GM12878 (cell line): ENCODE measurements around the gene GIMAP8. TPM values are rescaled to one million over a fixed set of nuclear protein-coding genes. Genes with fewer than 3 reads are reported as not detected.

Source experiments
- BACH1 ChIP-seq: fragments of 450-650 bp; IDR thresholded peaks from 2 replicates; pipeline ENCODE4 v1.6.1; 2017; ENCODE audit warnings: mild to moderate bottlenecking, borderline replicate concordance
- CBX5 ChIP-seq: sonication (generic); IDR thresholded peaks from 2 replicates; pipeline ENCODE4 v1.6.1; 2016; ENCODE audit warnings: low read depth, moderate library complexity, mild to moderate bottlenecking, inconsistent platforms
- CREB1 ChIP-seq: IDR thresholded peaks from 2 replicates; pipeline ENCODE4 v1.6.1; 2012; ENCODE audit warnings: low read depth, mild to moderate bottlenecking, inconsistent platforms
- CREM ChIP-seq: IDR thresholded peaks from 2 replicates; pipeline ENCODE4 v1.6.1; 2014; ENCODE audit warnings: antibody characterized with exemption, low read depth
- IKZF2 ChIP-seq, 2 experiments: fragments of 450-650 bp; IDR thresholded peaks; 2 replicates each; pipeline ENCODE4 v1.6.1; 2017; ENCODE audit warnings: mild to moderate bottlenecking in 2 of 2, moderate library complexity in 2 of 2
- NKRF ChIP-seq: fragments of 450-650 bp; conservative IDR thresholded peaks from 2 replicates; pipeline ENCODE4 v1.6.1; 2017; ENCODE audit warnings: mild to moderate bottlenecking, moderate library complexity
- NR2F1 ChIP-seq: fragments of 450-650 bp; conservative IDR thresholded peaks from 2 replicates; pipeline ENCODE4 v1.6.1; 2017; ENCODE audit warnings: mild to moderate bottlenecking
- PML ChIP-seq: IDR thresholded peaks from 2 replicates; pipeline ENCODE4 v1.6.1; 2012; ENCODE audit warnings: low read length, inconsistent platforms
- RB1 ChIP-seq: fragments of 450-650 bp; formaldehyde crosslinking; IDR thresholded peaks from 2 replicates; pipeline ENCODE4 v1.6.1; 2017; ENCODE audit warnings: mild to moderate bottlenecking, borderline replicate concordance
- RELA ChIP-seq: fragments of 450-650 bp; IDR thresholded peaks from 2 replicates; pipeline ENCODE4 v1.8.0; 2014; ENCODE audit warnings: borderline replicate concordance; ENCODE audit not compliant: partially characterized antibody
- RUNX3 ChIP-seq: IDR thresholded peaks from 2 replicates; pipeline ENCODE4 v1.6.1; 2012; ENCODE audit warnings: low read length, inconsistent platforms
- SP1 ChIP-seq: IDR thresholded peaks from one replicate; pipeline ENCODE4 v1.6.1; 2011; ENCODE audit warnings: low read depth, low read length
- TAF1 ChIP-seq: IDR thresholded peaks from 2 replicates; pipeline ENCODE4 v1.6.1; 2011; ENCODE audit warnings: mild to moderate bottlenecking, low read depth, low read length, borderline replicate concordance
- YY1 ChIP-seq: IDR thresholded peaks from 2 replicates; pipeline ENCODE4 v1.6.1; 2011; ENCODE audit warnings: low read depth, mild to moderate bottlenecking, low read length
- ZNF207 ChIP-seq: fragments of 450-650 bp; IDR thresholded peaks from 2 replicates; pipeline ENCODE4 v1.6.1; 2014; ENCODE audit warnings: antibody characterized with exemption, mild to moderate bottlenecking, borderline replicate concordance
- ZNF24 ChIP-seq: fragments of 450-650 bp; IDR thresholded peaks from 2 replicates; pipeline ENCODE4 v1.6.1; 2017; ENCODE audit warnings: antibody characterized with exemption, mild to moderate bottlenecking
- ZSCAN29 ChIP-seq: fragments of 450-650 bp; IDR thresholded peaks from 2 replicates; pipeline ENCODE4 v1.6.1; 2017; ENCODE audit warnings: mild to moderate bottlenecking, moderate library complexity
- polyA plus RNA-seq, 11 experiments: library from polyadenylated mRNA; depleted of rRNA in 4 of 11; unstranded in 6 of 11; stranded (reverse) in 5 of 11; fragments of >200 nt; fragmentation: Nextera tagmentation in 4 of 11; fragmentation: Illumina TruSeq in 1 of 11; extraction: Ambion mirVana in 4 of 11; extraction: Trizol in 1 of 11; gene quantifications; 1 replicate in 1 of 11; 2 replicates in 10 of 11; pipeline versions ENCODE4 v1.2.1 to v1.2.3, GENCODE V29; 2011 to 2016; ENCODE audit warnings: inconsistent platforms in 2 of 11, missing spikeins in 2 of 11, low read depth in 1 of 11
- total RNA-seq, 4 experiments: library from RNA; depleted of rRNA in 3 of 4; stranded (reverse); fragments of >200 nt in 3 of 4; fragmentation: Illumina TruSeq in 1 of 4; extraction: Trizol in 1 of 4; gene quantifications; 2 replicates each; pipeline versions ENCODE4 v1.2.1 to v1.2.3, GENCODE V29; 2013 to 2021
- TF ChIP-seq, protein P1 (sequence below): fragments of 150-350 bp; IDR thresholded peaks from 2 replicates; pipeline ENCODE4 v1.6.1; 2014; ENCODE audit warnings: mild to moderate bottlenecking, low read depth, low read length
- TF ChIP-seq, protein P2 (sequence below): IDR thresholded peaks from 2 replicates; pipeline ENCODE4 v1.6.1; 2012; ENCODE audit warnings: mild to moderate bottlenecking, low read depth, low read length
- TF ChIP-seq, protein P3 (sequence below): fragments of 150-350 bp; IDR thresholded peaks from 2 replicates; pipeline ENCODE4 v1.6.1; 2016; ENCODE audit warnings: low read depth, low read length

Gene GIMAP8
- total and polyA plus RNA-seq, 10 of the 15 experiments (the other 5 are each of a cell fraction or from before 2014, with no cell fraction given), result 0.66 to 9.7 (median 4.7) TPM

DNA sequence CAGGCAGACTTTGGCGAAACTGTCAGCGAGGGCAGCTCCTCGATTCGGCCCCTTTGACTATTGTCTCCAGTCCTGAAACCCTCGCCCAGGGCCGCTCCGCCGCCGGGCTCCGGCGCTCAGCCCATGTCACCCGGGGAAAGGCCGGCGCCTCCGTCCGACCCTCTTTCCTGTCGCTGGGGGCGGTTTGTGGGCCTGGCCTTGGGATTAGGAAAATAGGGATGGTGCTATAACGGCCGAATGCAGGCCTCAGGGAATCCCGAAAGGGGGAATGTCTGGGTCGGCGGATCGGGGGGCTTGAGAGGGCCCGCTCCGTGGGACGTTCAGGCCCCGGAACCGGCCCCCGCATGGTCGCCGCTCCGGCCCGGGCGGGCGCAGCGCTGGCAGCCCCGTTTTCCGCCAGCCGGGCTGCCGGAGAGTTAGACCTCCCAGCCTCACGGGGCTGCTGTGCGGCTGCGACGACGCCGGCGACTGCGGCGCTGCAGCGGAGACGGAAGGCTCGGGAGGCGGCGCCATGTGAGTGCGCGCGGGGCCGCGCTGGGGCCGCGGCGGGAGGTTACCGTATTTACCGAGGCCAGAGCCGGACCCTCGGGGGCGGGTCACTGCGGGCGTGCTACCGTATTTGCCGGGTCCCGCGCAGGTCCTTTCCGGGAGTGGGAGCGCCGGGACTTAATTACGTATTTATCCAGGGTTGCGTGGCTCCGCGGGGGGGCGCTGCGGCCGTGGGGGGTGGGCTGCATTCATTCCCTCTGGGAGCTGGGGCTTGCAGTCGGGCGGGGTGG lies 45.4 kb upstream of the GIMAP8 start (continued):
- peak; percentile 79 for TF ChIP-seq BACH1
- TF ChIP-seq ZNF207, result peak; percentile 70; the same call in 1 of the 2 replicates
- peak; percentile 73; the same call in 1 of the 2 replicates for TF ChIP-seq ZNF24
- TF ChIP-seq CBX5, result peak; percentile 79
- peak; percentile 81 for TF ChIP-seq TAF1
- TF ChIP-seq YY1, result peak; percentile 93
- TF ChIP-seq, protein P1, sequence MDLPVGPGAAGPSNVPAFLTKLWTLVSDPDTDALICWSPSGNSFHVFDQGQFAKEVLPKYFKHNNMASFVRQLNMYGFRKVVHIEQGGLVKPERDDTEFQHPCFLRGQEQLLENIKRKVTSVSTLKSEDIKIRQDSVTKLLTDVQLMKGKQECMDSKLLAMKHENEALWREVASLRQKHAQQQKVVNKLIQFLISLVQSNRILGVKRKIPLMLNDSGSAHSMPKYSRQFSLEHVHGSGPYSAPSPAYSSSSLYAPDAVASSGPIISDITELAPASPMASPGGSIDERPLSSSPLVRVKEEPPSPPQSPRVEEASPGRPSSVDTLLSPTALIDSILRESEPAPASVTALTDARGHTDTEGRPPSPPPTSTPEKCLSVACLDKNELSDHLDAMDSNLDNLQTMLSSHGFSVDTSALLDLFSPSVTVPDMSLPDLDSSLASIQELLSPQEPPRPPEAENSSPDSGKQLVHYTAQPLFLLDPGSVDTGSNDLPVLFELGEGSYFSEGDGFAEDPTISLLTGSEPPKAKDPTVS, result 0 out of 2 replicates have a peak, but pooled peaks have one; percentile 44
- peak; percentile 48 for TF ChIP-seq RELA
- peak; percentile 63; the same call in 1 of the 2 replicates for TF ChIP-seq PML
- TF ChIP-seq RB1, result peak; percentile 73; the same call in 1 of the 2 replicates
- TF ChIP-seq RUNX3, result peak; percentile 75
- peak; percentile 75; the same call in 1 of the 2 replicates for TF ChIP-seq ZSCAN29
- peak; percentile 87 for TF ChIP-seq NR2F1
- TF ChIP-seq CREB1, result peak; percentile 77
- peak in 1 of 2 experiments; percentile 43; a peak in 2 of 4 replicates for TF ChIP-seq IKZF2 (IDR thresholded peaks at IDR 0.05)
- TF ChIP-seq NKRF, result peak; percentile 85
- TF ChIP-seq SP1, result peak; percentile 55
- TF ChIP-seq CREM, result peak; percentile 21; the same call in 1 of the 2 replicates
- TF ChIP-seq, protein P2, sequence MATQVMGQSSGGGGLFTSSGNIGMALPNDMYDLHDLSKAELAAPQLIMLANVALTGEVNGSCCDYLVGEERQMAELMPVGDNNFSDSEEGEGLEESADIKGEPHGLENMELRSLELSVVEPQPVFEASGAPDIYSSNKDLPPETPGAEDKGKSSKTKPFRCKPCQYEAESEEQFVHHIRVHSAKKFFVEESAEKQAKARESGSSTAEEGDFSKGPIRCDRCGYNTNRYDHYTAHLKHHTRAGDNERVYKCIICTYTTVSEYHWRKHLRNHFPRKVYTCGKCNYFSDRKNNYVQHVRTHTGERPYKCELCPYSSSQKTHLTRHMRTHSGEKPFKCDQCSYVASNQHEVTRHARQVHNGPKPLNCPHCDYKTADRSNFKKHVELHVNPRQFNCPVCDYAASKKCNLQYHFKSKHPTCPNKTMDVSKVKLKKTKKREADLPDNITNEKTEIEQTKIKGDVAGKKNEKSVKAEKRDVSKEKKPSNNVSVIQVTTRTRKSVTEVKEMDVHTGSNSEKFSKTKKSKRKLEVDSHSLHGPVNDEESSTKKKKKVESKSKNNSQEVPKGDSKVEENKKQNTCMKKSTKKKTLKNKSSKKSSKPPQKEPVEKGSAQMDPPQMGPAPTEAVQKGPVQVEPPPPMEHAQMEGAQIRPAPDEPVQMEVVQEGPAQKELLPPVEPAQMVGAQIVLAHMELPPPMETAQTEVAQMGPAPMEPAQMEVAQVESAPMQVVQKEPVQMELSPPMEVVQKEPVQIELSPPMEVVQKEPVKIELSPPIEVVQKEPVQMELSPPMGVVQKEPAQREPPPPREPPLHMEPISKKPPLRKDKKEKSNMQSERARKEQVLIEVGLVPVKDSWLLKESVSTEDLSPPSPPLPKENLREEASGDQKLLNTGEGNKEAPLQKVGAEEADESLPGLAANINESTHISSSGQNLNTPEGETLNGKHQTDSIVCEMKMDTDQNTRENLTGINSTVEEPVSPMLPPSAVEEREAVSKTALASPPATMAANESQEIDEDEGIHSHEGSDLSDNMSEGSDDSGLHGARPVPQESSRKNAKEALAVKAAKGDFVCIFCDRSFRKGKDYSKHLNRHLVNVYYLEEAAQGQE, result 0 out of 2 replicates have a peak, but pooled peaks have one; percentile 14
- TF ChIP-seq, protein P3, sequence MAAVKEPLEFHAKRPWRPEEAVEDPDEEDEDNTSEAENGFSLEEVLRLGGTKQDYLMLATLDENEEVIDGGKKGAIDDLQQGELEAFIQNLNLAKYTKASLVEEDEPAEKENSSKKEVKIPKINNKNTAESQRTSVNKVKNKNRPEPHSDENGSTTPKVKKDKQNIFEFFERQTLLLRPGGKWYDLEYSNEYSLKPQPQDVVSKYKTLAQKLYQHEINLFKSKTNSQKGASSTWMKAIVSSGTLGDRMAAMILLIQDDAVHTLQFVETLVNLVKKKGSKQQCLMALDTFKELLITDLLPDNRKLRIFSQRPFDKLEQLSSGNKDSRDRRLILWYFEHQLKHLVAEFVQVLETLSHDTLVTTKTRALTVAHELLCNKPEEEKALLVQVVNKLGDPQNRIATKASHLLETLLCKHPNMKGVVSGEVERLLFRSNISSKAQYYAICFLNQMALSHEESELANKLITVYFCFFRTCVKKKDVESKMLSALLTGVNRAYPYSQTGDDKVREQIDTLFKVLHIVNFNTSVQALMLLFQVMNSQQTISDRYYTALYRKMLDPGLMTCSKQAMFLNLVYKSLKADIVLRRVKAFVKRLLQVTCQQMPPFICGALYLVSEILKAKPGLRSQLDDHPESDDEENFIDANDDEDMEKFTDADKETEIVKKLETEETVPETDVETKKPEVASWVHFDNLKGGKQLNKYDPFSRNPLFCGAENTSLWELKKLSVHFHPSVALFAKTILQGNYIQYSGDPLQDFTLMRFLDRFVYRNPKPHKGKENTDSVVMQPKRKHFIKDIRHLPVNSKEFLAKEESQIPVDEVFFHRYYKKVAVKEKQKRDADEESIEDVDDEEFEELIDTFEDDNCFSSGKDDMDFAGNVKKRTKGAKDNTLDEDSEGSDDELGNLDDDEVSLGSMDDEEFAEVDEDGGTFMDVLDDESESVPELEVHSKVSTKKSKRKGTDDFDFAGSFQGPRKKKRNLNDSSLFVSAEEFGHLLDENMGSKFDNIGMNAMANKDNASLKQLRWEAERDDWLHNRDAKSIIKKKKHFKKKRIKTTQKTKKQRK, result no peak
